Measurements from ENCODE around the gene NTM. TPM values are rescaled to one million over a fixed set of nuclear protein-coding genes. Genes with fewer than 3 reads are reported as not detected.
"Not testable (repeated sequence)": the region's sequence is repeated elsewhere in the genome, so short reads cannot be mapped to it uniquely, and the experiment has no call there.

Gene NTM
- total RNA-seq, 2 donors from 2014 or later: 0.26 to 3.6 TPM

DNA sequence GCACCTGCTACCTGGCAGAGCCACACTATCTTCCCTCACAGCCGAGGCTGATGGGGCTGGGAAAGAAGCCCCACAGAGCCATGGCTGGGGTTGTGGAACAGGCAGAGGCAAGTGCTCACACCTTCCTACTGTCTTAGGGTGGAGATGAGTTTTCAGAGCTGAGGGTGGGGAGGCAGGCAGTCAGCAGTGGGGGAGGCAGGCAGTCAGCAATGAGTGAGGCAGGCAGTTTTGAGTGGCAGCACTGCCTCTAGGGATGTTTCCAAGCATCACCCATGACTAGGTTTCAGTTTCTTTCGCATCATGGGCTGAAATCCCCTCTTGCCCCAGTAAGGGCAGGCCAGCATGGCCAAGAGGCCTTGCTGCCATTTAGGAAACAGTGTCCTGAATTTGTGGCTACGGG lies 41.6 kb upstream of the NTM start:
- WGBS, 2 donors: 53 to 58% methylated on average over 3 of the region's 3 CpGs
- Histone ChIP-seq H3K4me3 (no peak overlapping the region), H3K27me3 (no peaks in the 10 kb centered on the region), H3K4me1 (no peaks in the 10 kb centered on the region), H3K36me3 (replicated peaks in 1 of 2; ENCODE audit: insufficient read depth in 1 of 2, low read depth in 2 of 2) (no peaks in the 10 kb centered on the region), H3K9me3 (no peaks in the 10 kb centered on the region), H3K27ac (no peak overlapping the region)
- ATAC-seq: no peak
- intact Hi-C loops (cut with DNase I): no loop called here
- TF ChIP-seq, protein P1, sequence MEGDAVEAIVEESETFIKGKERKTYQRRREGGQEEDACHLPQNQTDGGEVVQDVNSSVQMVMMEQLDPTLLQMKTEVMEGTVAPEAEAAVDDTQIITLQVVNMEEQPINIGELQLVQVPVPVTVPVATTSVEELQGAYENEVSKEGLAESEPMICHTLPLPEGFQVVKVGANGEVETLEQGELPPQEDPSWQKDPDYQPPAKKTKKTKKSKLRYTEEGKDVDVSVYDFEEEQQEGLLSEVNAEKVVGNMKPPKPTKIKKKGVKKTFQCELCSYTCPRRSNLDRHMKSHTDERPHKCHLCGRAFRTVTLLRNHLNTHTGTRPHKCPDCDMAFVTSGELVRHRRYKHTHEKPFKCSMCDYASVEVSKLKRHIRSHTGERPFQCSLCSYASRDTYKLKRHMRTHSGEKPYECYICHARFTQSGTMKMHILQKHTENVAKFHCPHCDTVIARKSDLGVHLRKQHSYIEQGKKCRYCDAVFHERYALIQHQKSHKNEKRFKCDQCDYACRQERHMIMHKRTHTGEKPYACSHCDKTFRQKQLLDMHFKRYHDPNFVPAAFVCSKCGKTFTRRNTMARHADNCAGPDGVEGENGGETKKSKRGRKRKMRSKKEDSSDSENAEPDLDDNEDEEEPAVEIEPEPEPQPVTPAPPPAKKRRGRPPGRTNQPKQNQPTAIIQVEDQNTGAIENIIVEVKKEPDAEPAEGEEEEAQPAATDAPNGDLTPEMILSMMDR (IDR thresholded peaks at IDR 0.05): no peak
- no peak for DNase-seq

DNA sequence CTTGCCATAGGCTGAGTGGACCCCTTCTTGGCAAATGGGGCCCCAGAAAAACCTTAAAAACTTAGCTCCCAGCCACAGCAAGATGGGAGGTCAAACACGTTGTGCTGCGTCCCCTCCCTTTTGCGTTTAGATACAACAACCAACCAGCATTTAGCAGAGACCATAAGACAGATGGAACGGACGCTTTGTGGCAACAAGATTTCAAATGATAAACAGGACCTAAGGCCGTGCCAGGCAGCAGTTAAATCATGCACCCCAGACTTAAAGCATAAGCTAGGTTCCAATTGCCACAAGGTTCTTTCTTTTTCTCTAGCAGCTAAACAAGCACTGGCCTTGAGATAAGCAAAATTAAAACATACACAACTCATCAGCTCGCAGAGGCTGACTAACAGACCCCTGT lies 39.4 kb upstream of the NTM start:
- intact Hi-C loops (cut with DNase I): no loop called here
- Histone ChIP-seq H3K27ac (no peak overlapping the region), H3K27me3 (no peaks in the 10 kb centered on the region), H3K36me3 (replicated peaks in 1 of 2; ENCODE audit: insufficient read depth in 1 of 2, low read depth in 2 of 2) (no peaks in the 10 kb centered on the region), H3K9me3 (no peaks in the 10 kb centered on the region), H3K4me1 (no peaks in the 10 kb centered on the region), H3K4me3 (no peak overlapping the region)
- no peak for DNase-seq
- WGBS, 2 donors: 29 to 35% methylated on average over 7 of the region's 7 CpGs
- ATAC-seq: no peak
- TF ChIP-seq, protein P1 (IDR thresholded peaks at IDR 0.05): no peak
- TF ChIP-seq POLR2A (IDR thresholded peaks at IDR 0.05): no peak

DNA sequence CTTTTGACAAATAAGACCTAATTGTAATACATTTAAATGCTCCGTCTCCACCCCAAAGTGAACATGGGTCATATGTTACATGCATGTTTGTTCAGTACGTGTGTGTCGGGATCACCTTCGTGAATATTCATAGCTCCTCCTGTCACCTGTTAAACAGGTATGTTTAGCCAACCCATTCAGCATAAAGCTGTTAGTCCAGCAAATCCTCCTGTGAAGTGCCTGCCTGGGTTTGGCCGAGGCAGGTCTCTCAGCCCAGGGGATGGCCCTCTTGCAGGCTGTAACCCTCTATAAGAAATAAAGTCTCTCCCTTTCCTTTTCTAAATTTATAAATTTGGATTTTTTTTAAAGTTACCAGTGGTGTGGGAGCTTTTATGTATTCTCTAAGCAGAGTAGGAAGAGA lies 38.9 kb upstream of the NTM start:
- Histone ChIP-seq H3K4me1 (no peaks in the 10 kb centered on the region), H3K9me3 (no peaks in the 10 kb centered on the region), H3K27ac (no peak overlapping the region), H3K27me3 (no peaks in the 10 kb centered on the region), H3K36me3 (replicated peaks in 1 of 2; ENCODE audit: insufficient read depth in 1 of 2, low read depth in 2 of 2) (no peaks in the 10 kb centered on the region), H3K4me3 (no peak overlapping the region)
- TF ChIP-seq POLR2A (IDR thresholded peaks at IDR 0.05): no peak
- TF ChIP-seq, protein P1 (IDR thresholded peaks at IDR 0.05): no peak
- intact Hi-C loops (cut with DNase I): no loop called here
- WGBS, 2 donors: 23 to 25% methylated on average over 5 of the region's 5 CpGs
- no peak for ATAC-seq
- DNase-seq: no peak

DNA sequence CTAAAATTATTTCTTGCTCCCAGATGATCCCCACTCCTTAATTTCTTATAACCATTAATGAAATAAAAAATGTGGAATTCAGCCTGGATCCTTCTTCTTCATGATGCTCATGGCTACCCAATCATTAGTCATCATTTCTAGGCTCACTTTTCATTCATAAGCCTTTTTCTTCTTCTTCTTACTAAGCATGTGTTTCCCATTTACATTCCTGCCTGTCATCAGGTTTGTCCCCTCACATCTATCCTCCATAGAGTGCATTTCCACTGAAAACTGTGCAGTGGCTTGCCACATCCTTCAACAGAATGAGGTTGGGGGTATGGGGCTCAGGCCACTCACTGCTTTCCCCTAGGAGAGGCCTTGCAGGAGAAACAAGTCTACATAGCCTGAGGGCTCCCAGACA lies 35.8 kb upstream of the NTM start:
- Histone ChIP-seq H3K4me3 (no peak overlapping the region), H3K36me3 (replicated peaks in 1 of 2; ENCODE audit: insufficient read depth in 1 of 2, low read depth in 2 of 2) (no peaks in the 10 kb centered on the region), H3K27me3 (no peaks in the 10 kb centered on the region), H3K4me1 (no peaks in the 10 kb centered on the region), H3K27ac (no peak overlapping the region), H3K9me3 (no peaks in the 10 kb centered on the region)
- DNase-seq: no peak
- intact Hi-C loops (cut with DNase I): no loop called here
- no peak for ATAC-seq
- TF ChIP-seq, protein P1 (IDR thresholded peaks at IDR 0.05): no peak
- no peak for TF ChIP-seq POLR2A (IDR thresholded peaks at IDR 0.05)

DNA sequence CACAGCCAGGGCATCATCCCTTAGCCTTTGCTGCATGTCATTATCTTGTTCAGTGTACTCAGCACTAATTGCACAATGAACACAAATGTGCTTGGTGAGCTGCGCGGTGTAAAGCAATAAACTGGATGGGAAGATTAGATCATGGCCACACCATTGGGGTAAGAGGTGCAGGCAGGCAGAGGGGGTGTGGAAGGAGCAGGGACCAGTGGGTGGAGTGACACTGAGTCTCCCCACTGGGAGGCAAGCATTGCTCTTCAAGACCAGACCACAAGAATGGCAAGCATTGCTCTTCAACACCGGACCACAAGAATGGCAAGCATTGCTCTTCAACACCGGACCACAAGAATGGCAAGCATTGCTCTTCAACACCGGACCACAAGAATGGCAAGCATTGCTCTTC lies 28.5 kb upstream of the NTM start:
- H3K4me1 ChIP-seq; DNase-seq; H3K27me3 ChIP-seq; H3K4me3 ChIP-seq; H3K36me3 ChIP-seq (replicated peaks in 1 of 2; ENCODE audit: insufficient read depth in 1 of 2, low read depth in 2 of 2); H3K9me3 ChIP-seq; H3K27ac ChIP-seq; intact Hi-C loops (cut with DNase I); ATAC-seq: not testable (repeated sequence)
- 61 to 76% methylated on average over 4 of the region's 5 CpGs for WGBS, 2 donors

DNA sequence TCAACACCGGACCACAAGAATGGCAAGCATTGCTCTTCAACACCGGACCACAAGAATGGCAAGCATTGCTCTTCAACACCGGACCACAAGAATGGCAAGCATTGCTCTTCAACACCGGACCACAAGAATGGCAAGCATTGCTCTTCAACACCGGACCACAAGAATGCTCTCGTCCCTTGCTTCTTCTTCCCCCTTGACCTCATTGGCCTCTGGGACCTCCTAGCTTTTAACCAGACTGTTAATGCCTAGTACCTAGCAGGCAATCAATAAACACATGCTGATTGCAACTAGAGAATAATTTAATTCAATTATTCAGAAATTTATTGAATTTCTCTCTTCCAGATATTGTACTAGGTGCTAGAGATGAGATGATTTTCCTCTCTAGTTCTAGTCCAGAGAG lies 28.0 kb upstream of the NTM start:
- H3K27ac ChIP-seq; ATAC-seq; H3K27me3 ChIP-seq; H3K4me1 ChIP-seq; H3K9me3 ChIP-seq; H3K36me3 ChIP-seq (replicated peaks in 1 of 2; ENCODE audit: insufficient read depth in 1 of 2, low read depth in 2 of 2); intact Hi-C loops (cut with DNase I); H3K4me3 ChIP-seq; DNase-seq: not testable (repeated sequence)
- whole genome bisulfite sequencing, 2 donors: 77 to 84% methylated on average over 3 to 4 of the region's 6 CpGs
